Measurements from ENCODE around the gene F11.
"Not testable (repeated sequence)": the region's sequence is repeated elsewhere in the genome, so short reads cannot be mapped to it uniquely, and the experiment has no call there.

The F11 gene

DNA sequence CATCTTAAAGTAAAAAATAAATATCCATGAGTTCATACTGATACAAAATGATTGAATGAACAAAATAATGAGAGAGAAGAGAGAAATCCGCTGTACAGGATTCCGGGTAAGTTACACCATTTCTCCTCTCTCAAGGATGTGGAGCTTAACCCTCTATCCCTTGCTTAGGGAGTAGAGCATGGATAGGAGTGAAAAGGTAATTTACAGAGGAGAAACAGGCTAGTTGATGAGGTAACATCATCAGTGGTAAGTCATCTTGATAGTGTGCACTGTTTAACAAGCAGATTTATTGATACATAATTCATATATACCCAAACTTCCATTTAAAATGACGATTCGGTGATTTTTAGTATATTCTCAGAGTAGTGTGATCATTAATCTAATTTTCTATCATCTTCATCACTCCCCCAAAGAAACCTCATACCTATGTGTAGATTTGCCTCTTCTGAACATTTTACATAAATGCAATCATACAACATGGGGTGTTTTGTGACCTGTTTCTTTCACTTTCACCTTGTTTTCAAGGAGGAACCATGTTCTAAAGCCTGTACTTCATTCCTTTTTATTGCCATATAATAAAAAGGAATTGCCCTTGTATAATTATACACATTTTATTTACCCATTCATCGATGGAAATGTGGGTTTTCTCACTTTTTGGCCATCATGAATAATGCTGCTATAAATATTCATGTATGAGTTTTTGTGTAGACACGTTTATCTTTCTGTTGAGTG is 34.8 kb downstream of the F11 start:
- DNase-seq = no peak

DNA sequence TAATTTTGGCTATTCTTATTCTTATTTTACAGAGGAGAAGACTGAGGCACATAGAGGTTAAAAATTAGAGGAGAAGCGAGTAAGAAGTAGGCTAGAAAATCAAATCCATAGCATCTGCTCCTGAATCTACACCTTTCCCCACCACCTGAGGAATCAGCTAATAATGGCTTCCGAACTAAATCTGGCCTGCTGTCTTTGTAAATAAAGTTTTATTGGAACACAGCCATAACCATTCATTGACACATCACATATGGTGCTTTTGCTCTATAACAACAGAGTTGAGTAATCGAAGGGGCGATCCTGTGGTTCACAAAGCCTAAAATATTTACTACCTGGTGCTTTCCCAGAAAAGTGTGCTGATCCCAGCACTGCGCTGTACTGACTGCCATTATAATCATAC is 38.2 kb downstream of the F11 start:
- no peak for DNase-seq

DNA sequence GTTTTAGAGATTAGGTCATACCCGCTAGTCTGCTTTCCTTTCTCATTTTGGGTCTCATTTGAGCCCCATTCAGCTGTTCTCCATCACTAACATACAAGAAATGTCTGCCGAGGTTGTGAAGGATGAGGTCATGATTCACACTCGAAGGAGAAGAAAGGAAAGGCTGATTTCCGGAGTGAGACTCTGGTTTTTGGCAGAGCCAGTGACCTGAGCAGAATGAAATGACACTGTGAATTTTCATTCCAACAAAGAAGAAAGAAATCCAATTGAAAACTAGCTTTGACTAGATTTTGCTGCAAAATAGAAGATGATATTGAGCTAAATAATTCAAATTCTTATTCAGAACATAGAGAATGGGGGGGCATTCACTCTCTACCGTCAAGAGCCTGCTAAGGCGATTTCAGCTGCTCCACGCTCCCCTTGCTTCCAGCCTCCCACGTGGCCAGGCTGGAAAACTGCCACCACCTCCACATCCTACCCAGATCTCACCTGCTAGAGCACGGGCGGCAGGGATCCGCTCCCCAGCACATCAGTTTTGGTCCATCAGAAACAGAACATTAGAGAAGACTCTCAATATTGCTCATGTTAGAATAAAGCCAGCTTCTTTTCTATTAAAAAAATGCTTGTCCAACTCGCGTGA is 39.0 kb downstream of the F11 start:
- no peak for DNase-seq

DNA sequence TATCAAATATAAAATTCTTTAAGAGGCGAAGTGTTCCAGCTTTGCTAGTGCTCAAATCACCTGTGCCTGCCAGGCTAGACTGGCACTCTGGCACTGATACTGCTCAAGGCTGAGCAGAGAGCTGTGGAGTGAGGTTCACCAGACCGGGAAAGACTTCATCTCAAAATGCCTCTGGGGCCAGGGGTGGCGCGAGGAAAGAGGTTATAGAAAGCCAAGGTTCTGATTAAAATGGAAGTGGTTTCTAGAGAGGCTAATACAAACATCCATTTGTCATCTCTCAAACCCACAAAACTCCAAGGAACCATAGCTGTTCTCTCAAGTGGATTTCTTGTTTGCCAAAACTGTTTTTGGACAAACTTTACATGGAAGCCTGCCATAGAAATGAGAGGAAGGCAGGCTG is 41.5 kb downstream of the F11 start:
- no peak for DNase-seq

DNA sequence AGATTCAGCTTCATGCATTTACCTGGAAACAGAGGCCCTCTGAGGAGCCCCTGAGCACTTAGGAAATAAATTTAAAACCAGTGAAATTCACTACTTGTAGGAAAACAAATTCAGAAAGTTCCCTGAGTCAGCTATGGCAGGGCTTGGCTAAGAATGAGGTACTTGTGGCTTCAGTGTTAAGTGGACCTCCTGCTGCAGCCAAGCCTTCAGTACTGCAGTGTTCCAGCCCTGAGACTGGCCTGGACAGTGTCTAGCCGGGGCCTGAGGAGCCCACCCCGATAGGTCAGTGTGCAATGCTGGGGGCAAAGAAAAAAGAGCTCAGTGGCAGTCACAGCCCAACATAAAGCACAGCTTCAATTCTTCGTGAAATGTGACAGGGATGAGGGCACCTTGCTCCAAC is 41.9 kb downstream of the F11 start:
- DNase-seq = no peak

DNA sequence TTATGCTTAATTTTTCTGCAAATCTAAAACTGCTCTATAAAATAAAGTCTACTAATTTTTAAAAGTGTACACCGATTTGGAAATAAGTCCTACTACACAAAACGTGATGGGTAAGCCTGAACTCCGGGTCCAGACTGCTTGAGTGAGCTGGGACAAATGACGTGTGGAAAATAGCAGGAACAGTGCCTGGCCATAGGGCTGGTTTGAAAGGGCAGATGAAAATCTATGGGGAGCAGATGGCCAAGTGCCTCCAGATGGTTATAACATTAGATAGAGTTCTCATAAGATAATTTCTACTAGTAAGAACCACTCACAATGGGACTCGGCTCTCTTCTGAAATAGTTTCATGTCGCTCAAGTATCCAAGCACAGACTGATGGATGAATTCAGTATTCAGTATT is 52.5 kb downstream of the F11 start:
- DNase-seq = no peak

DNA sequence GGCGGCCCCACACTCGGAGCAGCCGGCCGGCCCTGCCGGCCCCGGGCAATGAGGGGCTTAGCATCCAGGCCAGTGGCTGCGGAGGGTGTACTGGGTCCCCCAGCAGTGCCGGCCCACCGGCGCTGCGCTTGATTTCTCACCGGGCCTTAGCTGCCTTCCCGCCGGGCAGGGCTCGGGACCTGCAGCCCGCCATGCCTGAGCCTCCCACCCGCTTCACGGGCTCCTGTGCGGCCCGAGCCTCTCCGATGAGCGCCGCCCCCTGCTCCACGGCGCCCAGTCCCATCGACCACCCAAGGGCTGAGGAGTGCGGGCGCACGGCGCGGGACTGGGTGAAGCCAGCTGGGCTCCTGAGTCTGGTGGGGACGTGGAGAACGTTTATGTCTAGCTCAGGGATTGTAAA is 58.7 kb downstream of the F11 start:
- not testable (repeated sequence) for DNase-seq

DNA sequence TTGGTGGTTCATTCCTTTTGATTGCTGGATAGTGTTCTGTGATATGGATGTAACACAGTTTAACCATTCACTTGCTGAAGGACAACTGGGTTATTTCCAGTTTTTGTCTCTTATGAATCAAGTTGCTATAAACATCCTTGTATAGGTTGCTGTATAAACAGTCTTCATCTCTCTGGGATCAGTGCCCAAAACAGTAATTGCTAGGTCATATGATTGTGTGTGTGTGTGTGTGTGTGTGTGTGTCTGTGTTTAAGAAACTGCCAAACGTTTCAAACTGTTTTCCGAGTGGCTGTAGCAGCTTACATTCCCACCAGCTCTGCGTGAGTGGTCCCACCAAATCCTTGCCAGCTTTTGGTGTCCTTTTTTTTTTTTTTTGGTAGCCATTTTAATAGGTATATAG is 60.4 kb downstream of the F11 start:
- DNase-seq = no peak

DNA sequence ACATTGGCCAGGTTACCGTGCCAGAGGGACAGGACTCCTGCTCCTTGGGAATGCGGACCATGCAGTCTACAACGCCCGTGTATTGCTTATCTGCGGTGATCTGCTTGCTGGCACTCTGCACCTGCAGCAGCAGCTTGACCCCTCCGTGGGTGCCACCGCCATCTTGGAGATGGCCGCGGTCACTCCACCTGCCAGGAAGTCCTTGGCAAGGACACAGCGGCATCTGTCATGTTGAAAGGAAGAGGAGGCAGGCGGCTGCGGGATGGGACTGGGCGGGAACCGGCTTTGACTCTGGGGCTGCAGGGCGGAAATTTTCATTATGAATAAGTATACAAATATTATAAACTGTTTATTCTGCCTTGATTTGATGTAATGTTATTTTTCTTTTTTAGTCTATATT is 63.4 kb downstream of the F11 start:
- no peak for DNase-seq

DNA sequence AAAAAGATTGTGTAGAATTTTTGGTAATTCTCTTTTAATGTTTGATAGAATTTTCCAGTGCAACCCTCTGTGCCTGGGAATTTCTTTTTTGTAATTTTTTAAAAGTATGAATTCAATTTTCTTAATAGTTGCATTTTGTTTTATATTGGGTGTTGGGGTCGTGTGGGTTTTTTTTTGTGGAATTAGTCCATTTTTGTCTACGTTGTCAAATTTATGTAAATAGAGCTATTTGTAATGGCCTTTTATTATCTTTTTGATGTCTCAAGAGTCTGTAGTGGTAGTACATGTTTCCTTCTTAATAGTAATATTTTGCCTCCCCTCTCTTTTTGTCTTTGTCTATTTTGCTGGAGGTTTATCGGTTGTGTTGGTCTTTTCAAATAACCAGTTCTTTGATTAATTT is 64.4 kb downstream of the F11 start:
- DNase-seq = no peak

DNA sequence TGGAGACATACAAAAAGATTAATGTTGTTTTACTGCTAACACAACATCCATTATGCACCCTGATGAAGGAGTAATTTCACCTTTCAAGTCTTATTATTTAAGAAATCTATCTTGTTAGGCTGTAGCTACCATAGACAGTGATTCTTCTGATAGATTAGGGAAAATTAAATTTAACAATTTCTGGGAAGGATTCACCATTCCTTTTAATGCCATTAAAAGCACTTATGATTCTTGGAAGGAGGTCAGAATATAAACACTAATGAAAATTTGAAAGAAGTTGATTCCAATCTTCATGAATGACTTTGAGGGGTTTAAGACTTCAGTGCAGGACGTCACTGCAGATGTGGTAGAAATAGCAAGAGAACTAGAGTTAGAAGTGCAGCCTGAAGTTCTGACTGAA is 69.8 kb downstream of the F11 start:
- DNase-seq = no peak

Data from hematopoietic multipotent progenitor cell treated with erythropoietin and hydrocortisone succinate and interleukin-3 and kit ligand, for 4 days (in vitro differentiated cells).